GM23338 (cell line): Measurements from ENCODE around the gene STX5. TPM values are rescaled to one million over a fixed set of nuclear protein-coding genes. Genes with fewer than 3 reads are reported as not detected.

Experiments
- ATAC-seq: fragments of 200-7000 bp; cut with Tn5 transposase; 3 replicates; pipeline ENCODE4 v1.9.1; 2020
- DNase-seq: peaks from one replicate; pipeline ENCODE4 v3.0.0-alpha.2; 2015; ENCODE audit warnings: low spot score
- H2AFZ ChIP-seq: fragments of 200-600 bp; sonication (generic); 2 replicates; pipeline ENCODE4 v1.8.0; 2016; ENCODE audit warnings: antibody characterized with exemption, mild to moderate bottlenecking, moderate library complexity
- H3F3A ChIP-seq: fragments of 200-600 bp; sonication (generic); replicated peaks from 2 replicates; pipeline ENCODE4 v1.8.0; 2017; ENCODE audit warnings: antibody characterized with exemption, mixed run types, low read depth
- H3K27ac ChIP-seq: fragments of 200-600 bp; sonication (generic); 2 replicates; pipeline ENCODE4 v1.6.1; 2016; ENCODE audit warnings: low read depth
- H3K27me3 ChIP-seq: fragments of 200-600 bp; sonication (generic); 2 replicates; pipeline ENCODE4 v1.8.0; 2016; ENCODE audit warnings: mild to moderate bottlenecking, mixed run types, moderate library complexity; ENCODE audit not compliant: insufficient read depth
- H3K36me3 ChIP-seq: fragments of 200-600 bp; sonication (generic); 2 replicates; pipeline ENCODE4 v1.8.0; 2016; ENCODE audit warnings: mild to moderate bottlenecking; ENCODE audit not compliant: insufficient read depth
- H3K4me1 ChIP-seq: fragments of 200-600 bp; sonication (generic); 2 replicates; pipeline ENCODE4 v1.8.0; 2016; ENCODE audit warnings: mild to moderate bottlenecking, moderate library complexity; ENCODE audit not compliant: insufficient read depth
- H3K4me2 ChIP-seq: fragments of 200-600 bp; sonication (generic); 2 replicates; pipeline ENCODE4 v1.7.1; 2017; ENCODE audit warnings: mixed run types
- H3K4me3 ChIP-seq: fragments of 200-600 bp; sonication (generic); 2 replicates; pipeline ENCODE4 v1.6.1; 2016; ENCODE audit warnings: mixed run types
- H3K79me2 ChIP-seq: fragments of 200-600 bp; sonication (generic); replicated peaks from 2 replicates; pipeline ENCODE4 v1.8.0; 2017; ENCODE audit warnings: mild to moderate bottlenecking; ENCODE audit not compliant: insufficient read depth
- H3K9me2 ChIP-seq: fragments of 200-600 bp; sonication (generic); 2 replicates; pipeline ENCODE4 v1.8.0; 2017; ENCODE audit not compliant: insufficient read depth
- H4K20me1 ChIP-seq: fragments of 200-600 bp; sonication (generic); replicated peaks from 2 replicates; pipeline ENCODE4 v1.8.0; 2017; ENCODE audit warnings: mild to moderate bottlenecking; ENCODE audit not compliant: insufficient read depth
- H3K27ac Mint-ChIP-seq: 2 replicates; pipeline ENCODE4 v1.8.0; 2020; ENCODE audit warnings: inconsistent platforms, mild to moderate bottlenecking, moderate library complexity, mixed read lengths
- H3K27me3 Mint-ChIP-seq: 3 replicates; pipeline ENCODE4 v1.8.0; 2022; ENCODE audit warnings: low read depth, mild to moderate bottlenecking, moderate library complexity, mixed read lengths, inconsistent platforms; ENCODE audit not compliant: insufficient read depth, poor library complexity
- H3K36me3 Mint-ChIP-seq: 3 replicates; pipeline ENCODE4 v1.8.0; 2021; ENCODE audit warnings: low read depth, mild to moderate bottlenecking, inconsistent platforms, moderate library complexity, mixed read lengths
- H3K4me1 Mint-ChIP-seq: 3 replicates; pipeline ENCODE4 v1.8.0; 2020; ENCODE audit warnings: mild to moderate bottlenecking, inconsistent platforms, mixed read lengths
- H3K4me3 Mint-ChIP-seq: 3 replicates; pipeline ENCODE4 v1.8.0; 2021; ENCODE audit warnings: moderate library complexity, mild to moderate bottlenecking, inconsistent platforms, mixed read lengths
- H3K9me3 Mint-ChIP-seq: 3 replicates; pipeline ENCODE4 v1.8.0; 2020; ENCODE audit warnings: moderate library complexity, mild to moderate bottlenecking, inconsistent platforms, mixed read lengths
- CREB1 ChIP-seq: fragments of 250-450 bp; sonication (Bioruptor Pico); IDR thresholded peaks from 2 replicates; pipeline ENCODE4 v1.5.0; 2020; ENCODE audit warnings: low read depth, mild to moderate bottlenecking, moderate library complexity
- CTCF ChIP-seq, 2 experiments: fragments of 200-600 bp in 1 of 2; sonication (generic) in 1 of 2; conservative IDR thresholded peaks; 2 replicates each; pipeline versions ENCODE4 v1.5.1 to v1.6.1; 2016 to 2017; ENCODE audit warnings: antibody characterized with exemption in 2 of 2, low read depth in 2 of 2, mild to moderate bottlenecking in 2 of 2, moderate library complexity in 1 of 2
- EZH2 ChIP-seq: fragments of 200-600 bp; sonication (generic); IDR thresholded peaks from one replicate; pipeline ENCODE4 v1.8.0; 2017; ENCODE audit warnings: antibody characterized with exemption, mild to moderate bottlenecking, low read depth; ENCODE audit not compliant: unreplicated experiment
- EZH2phosphoT487 ChIP-seq: fragments of 200-600 bp; sonication (generic); IDR thresholded peaks from one replicate; pipeline ENCODE4 v1.8.1; 2018; ENCODE audit warnings: antibody characterized with exemption; ENCODE audit not compliant: unreplicated experiment
- JUNB ChIP-seq: IDR thresholded peaks from one replicate; pipeline ENCODE4 v1.6.1; 2016; ENCODE audit warnings: antibody characterized with exemption; ENCODE audit not compliant: unreplicated experiment
- NANOG ChIP-seq: IDR thresholded peaks from 2 replicates; pipeline ENCODE4 v1.6.1; 2016; ENCODE audit warnings: antibody characterized with exemption, borderline replicate concordance
- POLR2AphosphoS5 ChIP-seq: IDR thresholded peaks from 2 replicates; pipeline ENCODE4 v1.6.1; 2016; ENCODE audit warnings: antibody characterized with exemption, low read depth
- REST ChIP-seq: IDR thresholded peaks from one replicate; pipeline ENCODE4 v1.6.1; 2018; ENCODE audit warnings: antibody characterized with exemption; ENCODE audit not compliant: unreplicated experiment
- STAT1 ChIP-seq: IDR thresholded peaks from one replicate; pipeline ENCODE4 v1.6.1; 2016; ENCODE audit warnings: antibody characterized with exemption; ENCODE audit not compliant: unreplicated experiment
- ZNF114 ChIP-seq: fragments of 250-450 bp; sonication (Bioruptor Pico); IDR thresholded peaks from 2 replicates; pipeline ENCODE4 v1.5.0; 2020; ENCODE audit warnings: mild to moderate bottlenecking, moderate library complexity
- ZNF331 ChIP-seq: fragments of 250-450 bp; sonication (Bioruptor Pico); IDR thresholded peaks from 2 replicates; pipeline ENCODE4 v1.5.0; 2020; ENCODE audit warnings: low read depth, mild to moderate bottlenecking, moderate library complexity
- polyA plus RNA-seq: library from polyadenylated mRNA; unstranded; fragments of >200 nt; fragmentation: Nextera tagmentation; extraction: Ambion mirVana; gene quantifications from 2 replicates; pipeline ENCODE4 v1.2.1, GENCODE V29; 2016
- total RNA-seq: library from RNA; depleted of rRNA; stranded (reverse); fragments of >200 nt; shearing (Covaris generic); gene quantifications from 2 replicates; pipeline ENCODE4 v1.2.3, GENCODE V29; 2014
- TF ChIP-seq, protein P1 (sequence below): IDR thresholded peaks from 2 replicates; pipeline ENCODE4 v1.6.1; 2016; ENCODE audit warnings: antibody characterized with exemption
- TF ChIP-seq, protein P2 (sequence below): fragments of 250-450 bp; sonication (Bioruptor Pico); IDR thresholded peaks from 2 replicates; pipeline ENCODE4 v1.5.0; 2020; ENCODE audit warnings: mild to moderate bottlenecking, moderate library complexity

The STX5 gene
- total and polyA plus RNA-seq, 2 experiments from 2014 or later, result 7.7 to 22.2 TPM

- H3K4me1 Mint-ChIP-seq, result no peaks in the 10 kb centered on the region
These were observed 14.7 kb downstream of the STX5 start for GRCh38 chr11:62817129-62817528.

More at GRCh38 chr11:62817129-62817528, 14.7 kb downstream of the STX5 start:
- TF ChIP-seq, protein P1, sequence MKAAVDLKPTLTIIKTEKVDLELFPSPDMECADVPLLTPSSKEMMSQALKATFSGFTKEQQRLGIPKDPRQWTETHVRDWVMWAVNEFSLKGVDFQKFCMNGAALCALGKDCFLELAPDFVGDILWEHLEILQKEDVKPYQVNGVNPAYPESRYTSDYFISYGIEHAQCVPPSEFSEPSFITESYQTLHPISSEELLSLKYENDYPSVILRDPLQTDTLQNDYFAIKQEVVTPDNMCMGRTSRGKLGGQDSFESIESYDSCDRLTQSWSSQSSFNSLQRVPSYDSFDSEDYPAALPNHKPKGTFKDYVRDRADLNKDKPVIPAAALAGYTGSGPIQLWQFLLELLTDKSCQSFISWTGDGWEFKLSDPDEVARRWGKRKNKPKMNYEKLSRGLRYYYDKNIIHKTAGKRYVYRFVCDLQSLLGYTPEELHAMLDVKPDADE, result no peak
- TF ChIP-seq CTCF (conservative IDR thresholded peaks at IDR 0.05; ENCODE audit: low read depth in 2 of 2), result no peak
- no peak for TF ChIP-seq POLR2AphosphoS5
- TF ChIP-seq NANOG, result no peak
- no peak for TF ChIP-seq EZH2phosphoT487
- TF ChIP-seq ZNF331, result no peak
- no peak for TF ChIP-seq CREB1 (CRISPR knock-in tag)
- no peak for TF ChIP-seq STAT1
- TF ChIP-seq REST, result no peak
- TF ChIP-seq, protein P2, sequence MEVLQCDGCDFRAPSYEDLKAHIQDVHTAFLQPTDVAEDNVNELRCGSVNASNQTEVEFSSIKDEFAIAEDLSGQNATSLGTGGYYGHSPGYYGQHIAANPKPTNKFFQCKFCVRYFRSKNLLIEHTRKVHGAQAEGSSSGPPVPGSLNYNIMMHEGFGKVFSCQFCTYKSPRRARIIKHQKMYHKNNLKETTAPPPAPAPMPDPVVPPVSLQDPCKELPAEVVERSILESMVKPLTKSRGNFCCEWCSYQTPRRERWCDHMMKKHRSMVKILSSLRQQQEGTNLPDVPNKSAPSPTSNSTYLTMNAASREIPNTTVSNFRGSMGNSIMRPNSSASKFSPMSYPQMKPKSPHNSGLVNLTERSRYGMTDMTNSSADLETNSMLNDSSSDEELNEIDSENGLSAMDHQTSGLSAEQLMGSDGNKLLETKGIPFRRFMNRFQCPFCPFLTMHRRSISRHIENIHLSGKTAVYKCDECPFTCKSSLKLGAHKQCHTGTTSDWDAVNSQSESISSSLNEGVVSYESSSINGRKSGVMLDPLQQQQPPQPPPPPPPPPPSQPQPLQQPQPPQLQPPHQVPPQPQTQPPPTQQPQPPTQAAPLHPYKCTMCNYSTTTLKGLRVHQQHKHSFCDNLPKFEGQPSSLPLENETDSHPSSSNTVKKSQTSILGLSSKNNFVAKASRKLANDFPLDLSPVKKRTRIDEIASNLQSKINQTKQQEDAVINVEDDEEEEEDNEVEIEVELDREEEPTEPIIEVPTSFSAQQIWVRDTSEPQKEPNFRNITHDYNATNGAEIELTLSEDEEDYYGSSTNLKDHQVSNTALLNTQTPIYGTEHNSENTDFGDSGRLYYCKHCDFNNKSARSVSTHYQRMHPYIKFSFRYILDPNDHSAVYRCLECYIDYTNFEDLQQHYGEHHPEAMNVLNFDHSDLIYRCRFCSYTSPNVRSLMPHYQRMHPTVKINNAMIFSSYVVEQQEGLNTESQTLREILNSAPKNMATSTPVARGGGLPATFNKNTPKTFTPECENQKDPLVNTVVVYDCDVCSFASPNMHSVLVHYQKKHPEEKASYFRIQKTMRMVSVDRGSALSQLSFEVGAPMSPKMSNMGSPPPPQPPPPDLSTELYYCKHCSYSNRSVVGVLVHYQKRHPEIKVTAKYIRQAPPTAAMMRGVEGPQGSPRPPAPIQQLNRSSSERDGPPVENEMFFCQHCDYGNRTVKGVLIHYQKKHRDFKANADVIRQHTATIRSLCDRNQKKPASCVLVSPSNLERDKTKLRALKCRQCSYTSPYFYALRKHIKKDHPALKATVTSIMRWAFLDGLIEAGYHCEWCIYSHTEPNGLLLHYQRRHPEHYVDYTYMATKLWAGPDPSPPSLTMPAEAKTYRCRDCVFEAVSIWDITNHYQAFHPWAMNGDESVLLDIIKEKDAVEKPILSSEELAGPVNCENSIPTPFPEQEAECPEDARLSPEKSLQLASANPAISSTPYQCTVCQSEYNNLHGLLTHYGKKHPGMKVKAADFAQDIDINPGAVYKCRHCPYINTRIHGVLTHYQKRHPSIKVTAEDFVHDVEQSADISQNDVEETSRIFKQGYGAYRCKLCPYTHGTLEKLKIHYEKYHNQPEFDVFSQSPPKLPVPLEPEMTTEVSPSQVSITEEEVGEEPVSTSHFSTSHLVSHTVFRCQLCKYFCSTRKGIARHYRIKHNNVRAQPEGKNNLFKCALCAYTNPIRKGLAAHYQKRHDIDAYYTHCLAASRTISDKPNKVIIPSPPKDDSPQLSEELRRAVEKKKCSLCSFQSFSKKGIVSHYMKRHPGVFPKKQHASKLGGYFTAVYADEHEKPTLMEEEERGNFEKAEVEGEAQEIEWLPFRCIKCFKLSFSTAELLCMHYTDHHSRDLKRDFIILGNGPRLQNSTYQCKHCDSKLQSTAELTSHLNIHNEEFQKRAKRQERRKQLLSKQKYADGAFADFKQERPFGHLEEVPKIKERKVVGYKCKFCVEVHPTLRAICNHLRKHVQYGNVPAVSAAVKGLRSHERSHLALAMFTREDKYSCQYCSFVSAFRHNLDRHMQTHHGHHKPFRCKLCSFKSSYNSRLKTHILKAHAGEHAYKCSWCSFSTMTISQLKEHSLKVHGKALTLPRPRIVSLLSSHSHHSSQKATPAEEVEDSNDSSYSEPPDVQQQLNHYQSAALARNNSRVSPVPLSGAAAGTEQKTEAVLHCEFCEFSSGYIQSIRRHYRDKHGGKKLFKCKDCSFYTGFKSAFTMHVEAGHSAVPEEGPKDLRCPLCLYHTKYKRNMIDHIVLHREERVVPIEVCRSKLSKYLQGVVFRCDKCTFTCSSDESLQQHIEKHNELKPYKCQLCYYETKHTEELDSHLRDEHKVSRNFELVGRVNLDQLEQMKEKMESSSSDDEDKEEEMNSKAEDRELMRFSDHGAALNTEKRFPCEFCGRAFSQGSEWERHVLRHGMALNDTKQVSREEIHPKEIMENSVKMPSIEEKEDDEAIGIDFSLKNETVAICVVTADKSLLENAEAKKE (CRISPR knock-in tag), result no peak
- no peak for TF ChIP-seq JUNB
- TF ChIP-seq EZH2, result no peak
- no peak for TF ChIP-seq ZNF114
- H3K4me3 ChIP-seq, result no peak overlapping the region
- ATAC-seq, result no peak
- H3K4me1 ChIP-seq, result no peaks in the 10 kb centered on the region
- 0 out of 2 replicates have a peak, but pooled peaks cover 3% of the 10 kb centered on the region for H3F3A ChIP-seq
- no peak overlapping the region for H2AFZ ChIP-seq
- Mint-ChIP-seq H3K27ac (no peak overlapping the region), H3K9me3 (no peaks in the 10 kb centered on the region), H3K4me3 (no peak overlapping the region), H3K27me3 (peaks cover 1% of the 10 kb centered on the region), H3K36me3 (peaks cover 20% of the 10 kb centered on the region; the same call in 2 of the 3 replicates)
- no peak overlapping the region for H3K27ac ChIP-seq
- H3K36me3 ChIP-seq, result peaks cover 17% of the 10 kb centered on the region; the same call in 1 of the 2 replicates
- no peaks in the 10 kb centered on the region for H3K9me2 ChIP-seq
- H3K4me2 ChIP-seq, result no peak overlapping the region
- H3K79me2 ChIP-seq, result no peaks in the 10 kb centered on the region
- peaks cover 4% of the 10 kb centered on the region for H4K20me1 ChIP-seq
- DNase-seq, result no peak
- H3K27me3 ChIP-seq, result no peaks in the 10 kb centered on the region
